Epithelial cell of proximal tubule (primary cell): ENCODE measurements around the gene SF3A2. TPM values are rescaled to one million over a fixed set of nuclear protein-coding genes. Genes with fewer than 3 reads are reported as not detected.
A peak's percentile ranks its signal among the peaks of the same experiment; 100 is the strongest.

Experiments
- DNase-seq: peaks from one replicate; pipeline ENCODE4 v3.0.0-alpha.2; 2011; ENCODE audit warnings: low read depth
- H3K4me3 ChIP-seq: 2 replicates; pipeline ENCODE4 v1.5.1; 2011; ENCODE audit warnings: low read depth, mild to moderate bottlenecking, low read length
- total RNA-seq: library from RNA; depleted of rRNA; stranded (reverse); fragments of >200 nt; gene quantifications from 2 replicates; pipeline ENCODE4 v1.2.3, GENCODE V29; 2015
- TF ChIP-seq, protein P1 (sequence below): conservative IDR thresholded peaks from 2 replicates; pipeline ENCODE4 v1.5.1; 2012; ENCODE audit warnings: low read depth, mild to moderate bottlenecking, low read length

Gene SF3A2
- total RNA-seq, 1 donor from 2014 or later, result 51.7 TPM

GRCh38 chr19:2271234-2272103, 34.8 kb downstream of the SF3A2 start:
- H3K4me3 ChIP-seq, result peak overlapping the region; percentile 99
- no peak for DNase-seq
- TF ChIP-seq, protein P1, sequence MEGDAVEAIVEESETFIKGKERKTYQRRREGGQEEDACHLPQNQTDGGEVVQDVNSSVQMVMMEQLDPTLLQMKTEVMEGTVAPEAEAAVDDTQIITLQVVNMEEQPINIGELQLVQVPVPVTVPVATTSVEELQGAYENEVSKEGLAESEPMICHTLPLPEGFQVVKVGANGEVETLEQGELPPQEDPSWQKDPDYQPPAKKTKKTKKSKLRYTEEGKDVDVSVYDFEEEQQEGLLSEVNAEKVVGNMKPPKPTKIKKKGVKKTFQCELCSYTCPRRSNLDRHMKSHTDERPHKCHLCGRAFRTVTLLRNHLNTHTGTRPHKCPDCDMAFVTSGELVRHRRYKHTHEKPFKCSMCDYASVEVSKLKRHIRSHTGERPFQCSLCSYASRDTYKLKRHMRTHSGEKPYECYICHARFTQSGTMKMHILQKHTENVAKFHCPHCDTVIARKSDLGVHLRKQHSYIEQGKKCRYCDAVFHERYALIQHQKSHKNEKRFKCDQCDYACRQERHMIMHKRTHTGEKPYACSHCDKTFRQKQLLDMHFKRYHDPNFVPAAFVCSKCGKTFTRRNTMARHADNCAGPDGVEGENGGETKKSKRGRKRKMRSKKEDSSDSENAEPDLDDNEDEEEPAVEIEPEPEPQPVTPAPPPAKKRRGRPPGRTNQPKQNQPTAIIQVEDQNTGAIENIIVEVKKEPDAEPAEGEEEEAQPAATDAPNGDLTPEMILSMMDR, result no peak

- peak overlapping the region; percentile 29 for H3K4me3 ChIP-seq
- TF ChIP-seq, protein P1, result peak; percentile 81
- DNase-seq, result no peak
These were observed 36.9 kb downstream of the SF3A2 start for GRCh38 chr19:2273356-2274184.

DNA sequence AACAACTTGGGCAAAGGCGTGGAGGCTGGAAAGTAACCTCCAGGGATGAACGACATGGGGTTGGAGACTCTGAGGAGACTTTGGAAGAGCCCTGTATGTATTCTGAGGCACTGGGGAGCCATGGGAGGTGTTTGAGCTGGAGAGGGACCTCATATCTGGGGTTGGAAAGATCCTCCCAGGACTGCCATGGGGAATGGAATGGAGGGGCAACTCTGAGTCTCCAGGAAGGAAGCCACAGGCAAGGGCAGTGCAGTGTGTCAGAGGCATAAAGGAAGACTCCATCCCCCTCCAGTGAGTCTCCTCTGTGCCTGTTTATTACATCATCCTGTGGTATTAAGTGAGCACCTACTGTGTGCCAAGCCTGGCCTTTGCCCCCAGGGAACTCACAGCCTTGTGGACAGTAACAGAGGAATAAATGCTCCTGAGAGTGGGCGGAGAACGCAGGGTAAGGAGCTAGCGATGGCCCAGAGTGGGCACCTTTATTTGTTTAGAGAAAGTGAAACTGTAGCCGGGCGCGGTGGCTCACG, 37.6 kb downstream of the SF3A2 start:
- H3K4me3 ChIP-seq, result no peak overlapping the region
- DNase-seq, result no peak
- TF ChIP-seq, protein P1, result no peak

GRCh38 chr19:2274931-2275535, 38.4 kb downstream of the SF3A2 start:
- TF ChIP-seq, protein P1, result peak; percentile 59
- H3K4me3 ChIP-seq, result no peak overlapping the region
- no peak for DNase-seq

GRCh38 chr19:2275588-2276428, 39.2 kb downstream of the SF3A2 start:
- TF ChIP-seq, protein P1, result no peak
- DNase-seq, result no peak
- no peak overlapping the region for H3K4me3 ChIP-seq

GRCh38 chr19:2276429-2276986, 39.9 kb downstream of the SF3A2 start:
- H3K4me3 ChIP-seq, result no peak overlapping the region
- no peak for DNase-seq
- TF ChIP-seq, protein P1, result no peak
